ENCODE data around the gene TMEM208. TPM values are rescaled to one million over a fixed set of nuclear protein-coding genes. Genes with fewer than 3 reads are reported as not detected.
A peak's percentile ranks its signal among the peaks of the same experiment; 100 is the strongest.

The TMEM208 gene
- total RNA-seq, 1 donor from 2014 or later: 11.5 TPM

DNA sequence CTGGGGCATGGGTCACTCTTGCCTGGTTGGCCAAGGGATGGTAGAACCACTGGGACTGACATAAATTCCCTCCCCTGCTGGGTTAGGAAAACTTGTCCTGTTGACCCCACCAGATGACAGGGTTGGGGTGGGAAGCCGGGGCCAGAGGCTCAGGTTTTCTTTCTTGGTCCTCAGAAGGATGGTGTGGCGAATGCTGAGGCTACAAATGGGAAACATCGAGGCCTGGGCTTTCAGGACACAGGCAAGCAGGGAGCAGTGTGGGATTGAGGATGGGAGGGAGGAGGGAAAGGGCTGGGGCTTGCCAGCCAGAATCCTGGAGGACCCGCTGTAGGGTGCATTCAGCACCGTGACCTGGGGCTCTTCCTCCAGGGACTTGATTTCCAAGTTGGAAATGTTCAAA lies 37.9 kb downstream of the TMEM208 start:
- no peaks in the 10 kb centered on the region for H3K9me3 ChIP-seq (replicated peaks)
- intact Hi-C loops (cut with micrococcal nuclease): no loop called here
- no peak overlapping the region for H3K4me3 ChIP-seq
- TF ChIP-seq, protein P1, sequence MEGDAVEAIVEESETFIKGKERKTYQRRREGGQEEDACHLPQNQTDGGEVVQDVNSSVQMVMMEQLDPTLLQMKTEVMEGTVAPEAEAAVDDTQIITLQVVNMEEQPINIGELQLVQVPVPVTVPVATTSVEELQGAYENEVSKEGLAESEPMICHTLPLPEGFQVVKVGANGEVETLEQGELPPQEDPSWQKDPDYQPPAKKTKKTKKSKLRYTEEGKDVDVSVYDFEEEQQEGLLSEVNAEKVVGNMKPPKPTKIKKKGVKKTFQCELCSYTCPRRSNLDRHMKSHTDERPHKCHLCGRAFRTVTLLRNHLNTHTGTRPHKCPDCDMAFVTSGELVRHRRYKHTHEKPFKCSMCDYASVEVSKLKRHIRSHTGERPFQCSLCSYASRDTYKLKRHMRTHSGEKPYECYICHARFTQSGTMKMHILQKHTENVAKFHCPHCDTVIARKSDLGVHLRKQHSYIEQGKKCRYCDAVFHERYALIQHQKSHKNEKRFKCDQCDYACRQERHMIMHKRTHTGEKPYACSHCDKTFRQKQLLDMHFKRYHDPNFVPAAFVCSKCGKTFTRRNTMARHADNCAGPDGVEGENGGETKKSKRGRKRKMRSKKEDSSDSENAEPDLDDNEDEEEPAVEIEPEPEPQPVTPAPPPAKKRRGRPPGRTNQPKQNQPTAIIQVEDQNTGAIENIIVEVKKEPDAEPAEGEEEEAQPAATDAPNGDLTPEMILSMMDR (IDR thresholded peaks at IDR 0.05; ENCODE audit: borderline replicate concordance): no peak
- peaks cover 5% of the 10 kb centered on the region for H3K27me3 ChIP-seq (ENCODE audit: low read depth)
- DNase-seq: no peak
- H3K36me3 ChIP-seq: no peaks in the 10 kb centered on the region
- no peak overlapping the region for H3K27ac ChIP-seq (replicated peaks)
- peaks cover 7% of the 10 kb centered on the region for H3K4me1 ChIP-seq

DNA sequence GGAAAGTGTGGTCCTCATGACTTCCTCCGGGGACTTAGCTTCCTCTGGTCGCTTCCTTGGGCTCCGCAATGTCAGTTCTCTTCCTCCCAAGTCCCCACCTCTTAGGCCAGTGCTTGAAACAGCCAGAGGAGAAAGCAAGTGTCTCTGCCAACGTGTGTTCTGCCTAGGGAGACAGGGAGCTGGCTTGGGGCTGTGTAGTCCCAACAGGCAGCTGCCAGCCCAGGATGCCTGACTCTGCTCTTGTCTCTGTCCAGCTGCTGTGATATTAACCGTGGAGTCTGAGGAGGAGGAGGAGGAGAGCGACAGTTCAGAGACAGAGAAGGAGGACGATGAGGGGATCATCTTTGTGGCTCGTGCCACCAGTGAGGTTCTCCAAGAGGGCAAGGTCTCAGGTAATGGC lies 38.9 kb downstream of the TMEM208 start:
- Histone ChIP-seq H3K4me3 (no peak overlapping the region), H3K36me3 (no peaks in the 10 kb centered on the region), H3K9me3 (replicated peaks) (no peaks in the 10 kb centered on the region), H3K27me3 (ENCODE audit: low read depth) (peaks cover 5% of the 10 kb centered on the region), H3K27ac (replicated peaks) (no peak overlapping the region), H3K4me1 (peaks cover 2% of the 10 kb centered on the region)
- TF ChIP-seq, protein P1 (IDR thresholded peaks at IDR 0.05; ENCODE audit: borderline replicate concordance): no peak
- intact Hi-C loops (cut with micrococcal nuclease): no loop called here
- DNase-seq: no peak

DNA sequence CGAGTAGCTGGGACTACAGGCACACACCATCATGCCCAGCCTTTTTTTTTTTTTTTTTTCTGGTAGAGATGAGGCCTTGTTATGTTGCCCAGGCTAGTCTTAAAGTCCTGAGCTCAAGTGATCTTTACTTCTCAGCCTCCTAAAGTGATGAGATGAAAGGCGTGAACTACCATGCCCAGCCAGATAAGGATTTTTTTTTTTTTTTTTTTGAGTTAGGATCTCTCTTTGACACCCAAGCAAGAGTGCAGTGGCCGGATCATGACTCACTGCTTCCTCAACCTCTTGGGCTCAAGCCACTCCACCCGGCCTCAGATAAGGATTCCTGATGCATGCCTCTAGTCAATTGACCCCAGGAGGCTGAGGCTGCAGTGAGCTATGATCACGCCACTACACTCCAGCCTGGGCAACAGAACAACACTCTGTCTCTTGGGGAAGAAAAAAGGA lies 41.2 kb downstream of the TMEM208 start:
- Histone ChIP-seq H3K27ac (replicated peaks) (no peak overlapping the region), H3K4me1 (no peaks in the 10 kb centered on the region), H3K27me3 (ENCODE audit: low read depth) (peaks cover 5% of the 10 kb centered on the region), H3K4me3 (no peak overlapping the region), H3K9me3 (replicated peaks) (no peaks in the 10 kb centered on the region), H3K36me3 (no peaks in the 10 kb centered on the region)
- intact Hi-C loops (cut with micrococcal nuclease): no loop called here
- TF ChIP-seq, protein P1 (IDR thresholded peaks at IDR 0.05; ENCODE audit: borderline replicate concordance): no peak
- peak; percentile 48 for DNase-seq

DNA sequence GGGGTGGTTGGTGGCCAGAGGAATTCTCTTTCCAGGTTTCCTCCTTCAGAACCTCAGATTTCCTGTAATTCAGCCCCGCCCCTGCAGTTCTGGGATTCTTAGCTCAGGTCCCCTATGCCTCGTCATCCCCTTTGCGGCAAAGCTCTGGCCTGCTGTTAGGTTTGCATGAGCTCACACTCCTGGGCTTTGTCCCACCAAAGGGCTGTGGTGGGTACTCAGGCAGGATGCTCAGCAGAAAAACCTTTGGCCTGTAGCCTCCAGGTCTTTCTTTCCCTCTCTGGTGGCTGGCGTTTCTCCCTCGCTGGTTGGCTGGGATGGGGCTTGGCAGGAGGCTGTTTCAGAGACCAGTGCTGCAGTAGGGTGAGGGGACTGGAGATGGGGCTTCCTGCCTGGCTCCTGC lies 42.8 kb downstream of the TMEM208 start:
- TF ChIP-seq, protein P1 (IDR thresholded peaks at IDR 0.05; ENCODE audit: borderline replicate concordance): no peak
- no peaks in the 10 kb centered on the region for H3K36me3 ChIP-seq
- intact Hi-C loops (cut with micrococcal nuclease): no loop called here
- DNase-seq: no peak
- no peak overlapping the region for H3K27ac ChIP-seq (replicated peaks)
- no peaks in the 10 kb centered on the region for H3K9me3 ChIP-seq (replicated peaks)
- H3K27me3 ChIP-seq (ENCODE audit: low read depth): peaks cover 5% of the 10 kb centered on the region
- H3K4me1 ChIP-seq: no peaks in the 10 kb centered on the region
- no peak overlapping the region for H3K4me3 ChIP-seq

DNA sequence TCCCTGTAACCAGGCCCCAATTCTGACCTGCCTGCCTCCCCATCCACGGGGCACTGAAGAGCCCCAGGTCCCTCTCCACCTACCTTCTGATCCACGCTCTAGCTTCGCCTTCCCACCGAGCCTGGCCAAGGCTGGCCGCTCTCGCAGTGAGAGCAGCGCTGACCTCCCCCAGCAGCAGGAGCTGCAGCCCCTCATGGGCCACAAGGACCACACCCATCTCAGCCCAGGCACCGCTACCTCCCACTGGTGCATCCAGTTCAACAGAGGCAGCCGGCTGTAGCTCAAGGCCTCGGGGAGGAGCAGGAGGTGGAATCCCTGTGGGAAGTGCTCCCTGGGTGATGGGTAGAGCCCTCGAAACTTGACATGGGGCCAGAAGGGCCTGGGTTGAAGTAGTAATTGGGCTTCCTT lies 44.0 kb downstream of the TMEM208 start:
- intact Hi-C loops (cut with micrococcal nuclease): no loop called here

More for the DNA sequence above, 44.0 kb downstream of the TMEM208 start:
- no peaks in the 10 kb centered on the region for H3K36me3 ChIP-seq
- TF ChIP-seq, protein P1 (IDR thresholded peaks at IDR 0.05; ENCODE audit: borderline replicate concordance): no peak
- H3K9me3 ChIP-seq (replicated peaks): no peaks in the 10 kb centered on the region
- no peak overlapping the region for H3K4me3 ChIP-seq
- no peaks in the 10 kb centered on the region for H3K4me1 ChIP-seq
- peaks cover 5% of the 10 kb centered on the region for H3K27me3 ChIP-seq (ENCODE audit: low read depth)
- no peak for DNase-seq
- no peak overlapping the region for H3K27ac ChIP-seq (replicated peaks)

All from left ventricle myocardium inferior (tissue), 1 donor.